Ascending aorta (tissue), 2 donors: Measurements from ENCODE around the gene GNB5. TPM values are rescaled to one million over a fixed set of nuclear protein-coding genes. Genes with fewer than 3 reads are reported as not detected.

Experiments used
- DNase-seq, 2 donors: peaks; one replicate each; pipeline ENCODE4 v3.0.0-alpha.2; 2019; ENCODE audit warnings: low spot score in 2 of 2
- H3K27ac ChIP-seq, 2 donors: fragments of 200-600 bp; sonication (generic); one replicate each; pipeline ENCODE4 v1.5.1; 2016 to 2017; ENCODE audit warnings: mild to moderate bottlenecking in 1 of 2
- H3K27me3 ChIP-seq: fragments of 200-600 bp; sonication (generic); one replicate; pipeline ENCODE4 v1.5.1; 2017
- H3K36me3 ChIP-seq, 2 donors: fragments of 200-600 bp; sonication (generic); one replicate each; pipeline ENCODE4 v1.5.1; 2016
- H3K4me1 ChIP-seq, 2 donors: fragments of 200-600 bp; sonication (generic); one replicate each; pipeline ENCODE4 v1.5.1; 2016 to 2017; ENCODE audit warnings: mild to moderate bottlenecking in 1 of 2
- H3K4me3 ChIP-seq, 2 donors: fragments of 200-600 bp; sonication (generic); one replicate each; pipeline ENCODE4 v1.5.1; 2016 to 2017; ENCODE audit warnings: mild to moderate bottlenecking in 1 of 2
- H3K9me3 ChIP-seq, 2 donors: fragments of 200-600 bp; sonication (generic); one replicate each; pipeline ENCODE4 v1.5.1; 2016
- CTCF ChIP-seq, 3 experiments: fragments of 200-600 bp in 2 of 3; fragments of 450-650 bp in 1 of 3; sonication (generic) in 2 of 3; IDR thresholded peaks; one replicate each; pipeline ENCODE4 v1.5.1; 2016 to 2019; ENCODE audit warnings: antibody characterized with exemption in 3 of 3, mild to moderate bottlenecking in 1 of 3, moderate library complexity in 1 of 3
- intact Hi-C: fragments of 100-400 bp; cut with DNase I; formaldehyde crosslinking; loops from one replicate; pipeline ENCODE4 v1.15.1; 2023
- total RNA-seq: library from RNA; depleted of rRNA; stranded (reverse); fragments of >200 nt; gene quantifications from one replicate; pipeline ENCODE4 v1.1.0, GENCODE V29; 2016

Gene GNB5
- total RNA-seq, 1 donor from 2014 or later = 8.8 TPM

- Histone ChIP-seq H3K36me3 (no peaks in the 10 kb centered on the region), H3K27me3 (no peaks in the 10 kb centered on the region), H3K4me3 (no peak overlapping the region), H3K9me3 (no peaks in the 10 kb centered on the region), H3K27ac (no peak overlapping the region), H3K4me1 (no peaks in the 10 kb centered on the region)
- intact Hi-C loops = loop anchor here (10.0 kb wide), 1 partner anchor 498 kb away; no protein-coding TSS in a partner anchor
- no peak for TF ChIP-seq CTCF (IDR thresholded peaks at IDR 0.05)
- no peak for DNase-seq
These were observed 4.3 kb downstream of the GNB5 start for GRCh38 chr15:52186651-52187486.

- no peaks in the 10 kb centered on the region for H3K36me3 ChIP-seq
- H3K27me3 ChIP-seq = no peaks in the 10 kb centered on the region
- intact Hi-C loops = loop anchor here (10.0 kb wide), 1 partner anchor 500 kb away; no protein-coding TSS in a partner anchor
- no peak overlapping the region for H3K4me3 ChIP-seq
- no peak for TF ChIP-seq CTCF (IDR thresholded peaks at IDR 0.05)
- no peak overlapping the region for H3K27ac ChIP-seq
- H3K9me3 ChIP-seq = no peaks in the 10 kb centered on the region
- H3K4me1 ChIP-seq = peaks cover 0 to 3% of the 10 kb centered on the region in 2 donors
- no peak for DNase-seq
These were observed 6.0 kb downstream of the GNB5 start for GRCh38 chr15:52185151-52185561.

- no peaks in the 10 kb centered on the region for H3K27me3 ChIP-seq
- TF ChIP-seq CTCF (IDR thresholded peaks at IDR 0.05) = no peak
- H3K27ac ChIP-seq = no peak overlapping the region
- no peak overlapping the region for H3K4me3 ChIP-seq
- no peaks in the 10 kb centered on the region for H3K36me3 ChIP-seq
- H3K4me1 ChIP-seq = peaks cover 0 to 3% of the 10 kb centered on the region in 2 donors
- intact Hi-C loops = loop anchor here (5.0 to 10.0 kb wide), 2 partner anchors 68 to 500 kb away; no protein-coding TSS in a partner anchor
- H3K9me3 ChIP-seq = no peaks in the 10 kb centered on the region
- DNase-seq = no peak
These were observed 6.5 kb downstream of the GNB5 start for GRCh38 chr15:52184721-52185120.

- H3K27me3 ChIP-seq = no peaks in the 10 kb centered on the region
- no peak overlapping the region for H3K27ac ChIP-seq
- no peaks in the 10 kb centered on the region for H3K36me3 ChIP-seq
- intact Hi-C loops = loop anchor here (5.0 to 10.0 kb wide), 2 partner anchors 69 to 501 kb away; no protein-coding TSS in a partner anchor
- TF ChIP-seq CTCF (IDR thresholded peaks at IDR 0.05) = peak in 2 of 3 experiments; percentile 48 to 52
- no peaks in the 10 kb centered on the region for H3K9me3 ChIP-seq
- peaks cover 0 to 3% of the 10 kb centered on the region in 2 donors for H3K4me1 ChIP-seq
- H3K4me3 ChIP-seq = no peak overlapping the region
- no peak for DNase-seq
These were observed 7.5 kb downstream of the GNB5 start for GRCh38 chr15:52183562-52184173.

- peaks cover 0 to 3% of the 10 kb centered on the region in 2 donors for H3K4me1 ChIP-seq
- intact Hi-C loops = loop anchor here (5.0 to 10.0 kb wide), 2 partner anchors 70 to 503 kb away; no protein-coding TSS in a partner anchor
- no peak overlapping the region for H3K27ac ChIP-seq
- no peak for DNase-seq
- no peaks in the 10 kb centered on the region for H3K27me3 ChIP-seq
- no peaks in the 10 kb centered on the region for H3K9me3 ChIP-seq
- no peak overlapping the region for H3K4me3 ChIP-seq
- TF ChIP-seq CTCF (IDR thresholded peaks at IDR 0.05) = no peak
- H3K36me3 ChIP-seq = no peaks in the 10 kb centered on the region
These were observed 9.0 kb downstream of the GNB5 start for GRCh38 chr15:52181938-52182780.
